ENCODE measurements around the gene JRKL. TPM values are rescaled to one million over a fixed set of nuclear protein-coding genes. Genes with fewer than 3 reads are reported as not detected.

Gene JRKL
- total RNA-seq, 2 donors from 2014 or later, result 5.9 to 9.8 TPM

DNA sequence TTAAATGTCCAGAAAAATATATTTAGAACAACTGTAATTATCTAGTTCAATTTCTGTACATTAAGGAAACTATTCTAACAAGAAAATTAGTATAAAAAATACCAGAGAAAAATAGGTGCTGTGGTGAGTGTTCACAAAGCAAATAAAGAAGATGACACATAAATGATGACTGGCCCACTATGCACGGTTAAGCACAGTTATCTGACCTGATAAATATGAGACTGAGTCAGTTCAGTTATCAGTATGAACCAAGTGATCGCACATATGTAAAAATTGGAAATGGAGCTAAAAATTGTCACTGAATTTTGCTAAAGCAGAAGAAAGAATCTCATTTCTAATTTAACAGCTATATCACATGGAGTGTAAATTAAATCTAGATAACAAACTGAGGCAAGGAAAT lies 28.0 kb upstream of the JRKL start:
- Histone ChIP-seq H3K4me1 (replicated peaks) (no peaks in the 10 kb centered on the region), H3K4me3 (no peak overlapping the region), H3K36me3 (no peaks in the 10 kb centered on the region), H3K9me3 (no peaks in the 10 kb centered on the region), H3K27ac (no peak overlapping the region), H3K27me3 (replicated peaks; ENCODE audit: insufficient read depth) (no peaks in the 10 kb centered on the region)
- intact Hi-C loops (cut with DNase I), result no loop called here
- no peak for DNase-seq (ENCODE audit: low spot score)
- WGBS, result 92% methylated on average over 2 of the region's 2 CpGs
- TF ChIP-seq, protein P1, sequence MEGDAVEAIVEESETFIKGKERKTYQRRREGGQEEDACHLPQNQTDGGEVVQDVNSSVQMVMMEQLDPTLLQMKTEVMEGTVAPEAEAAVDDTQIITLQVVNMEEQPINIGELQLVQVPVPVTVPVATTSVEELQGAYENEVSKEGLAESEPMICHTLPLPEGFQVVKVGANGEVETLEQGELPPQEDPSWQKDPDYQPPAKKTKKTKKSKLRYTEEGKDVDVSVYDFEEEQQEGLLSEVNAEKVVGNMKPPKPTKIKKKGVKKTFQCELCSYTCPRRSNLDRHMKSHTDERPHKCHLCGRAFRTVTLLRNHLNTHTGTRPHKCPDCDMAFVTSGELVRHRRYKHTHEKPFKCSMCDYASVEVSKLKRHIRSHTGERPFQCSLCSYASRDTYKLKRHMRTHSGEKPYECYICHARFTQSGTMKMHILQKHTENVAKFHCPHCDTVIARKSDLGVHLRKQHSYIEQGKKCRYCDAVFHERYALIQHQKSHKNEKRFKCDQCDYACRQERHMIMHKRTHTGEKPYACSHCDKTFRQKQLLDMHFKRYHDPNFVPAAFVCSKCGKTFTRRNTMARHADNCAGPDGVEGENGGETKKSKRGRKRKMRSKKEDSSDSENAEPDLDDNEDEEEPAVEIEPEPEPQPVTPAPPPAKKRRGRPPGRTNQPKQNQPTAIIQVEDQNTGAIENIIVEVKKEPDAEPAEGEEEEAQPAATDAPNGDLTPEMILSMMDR (IDR thresholded peaks at IDR 0.05), result no peak
- TF ChIP-seq POLR2A (IDR thresholded peaks at IDR 0.05), result no peak
- TF ChIP-seq POLR2AphosphoS5 (IDR thresholded peaks at IDR 0.05), result no peak

DNA sequence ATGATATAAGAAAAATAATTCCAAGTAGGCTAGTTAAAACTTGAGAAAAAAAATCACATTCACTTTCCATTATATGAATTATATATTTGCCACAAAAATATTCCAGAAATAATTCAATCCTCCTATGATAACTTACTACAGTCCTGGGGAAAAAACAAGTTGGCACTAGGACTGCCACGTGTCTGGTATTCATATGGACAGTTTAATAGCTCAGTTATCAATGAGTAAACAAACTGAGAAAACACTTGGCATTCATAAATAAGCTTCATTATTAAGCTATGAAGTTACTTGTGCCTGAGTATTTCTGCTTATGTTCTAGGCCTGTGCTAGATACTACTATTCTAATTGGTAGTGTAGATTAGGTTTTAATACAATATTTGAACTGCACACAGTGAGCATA lies 24.3 kb upstream of the JRKL start:
- WGBS, result 43% methylated on average over 1 of the region's 1 CpG
- H3K27ac ChIP-seq, result no peak overlapping the region
- no peaks in the 10 kb centered on the region for H3K27me3 ChIP-seq (replicated peaks; ENCODE audit: insufficient read depth)
- H3K9me3 ChIP-seq, result no peaks in the 10 kb centered on the region
- no peak for DNase-seq (ENCODE audit: low spot score)
- intact Hi-C loops (cut with DNase I), result no loop called here
- no peaks in the 10 kb centered on the region for H3K36me3 ChIP-seq
- no peak for TF ChIP-seq POLR2A (IDR thresholded peaks at IDR 0.05)
- TF ChIP-seq, protein P1 (IDR thresholded peaks at IDR 0.05), result no peak
- no peak for TF ChIP-seq POLR2AphosphoS5 (IDR thresholded peaks at IDR 0.05)
- H3K4me1 ChIP-seq (replicated peaks), result no peaks in the 10 kb centered on the region
- H3K4me3 ChIP-seq, result no peak overlapping the region

DNA sequence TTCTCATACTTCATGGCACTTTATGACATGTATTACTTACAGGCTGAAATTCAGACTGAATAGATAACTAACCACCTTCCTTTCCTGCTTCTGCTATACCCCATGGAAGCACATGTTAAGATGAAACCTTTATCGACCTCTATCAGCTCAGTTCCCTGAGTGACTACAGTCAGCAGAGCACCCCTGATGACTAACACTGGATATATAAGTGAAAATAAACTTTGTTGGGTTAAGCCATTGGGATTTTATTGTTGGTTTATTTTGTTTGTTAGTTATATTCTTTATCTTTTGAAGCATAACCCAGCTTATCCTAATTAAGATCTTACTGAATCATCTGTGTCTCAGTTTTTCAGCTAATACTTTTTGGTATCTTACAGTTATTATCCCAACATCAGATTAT lies 23.8 kb upstream of the JRKL start:
- Histone ChIP-seq H3K27ac (no peak overlapping the region), H3K9me3 (no peaks in the 10 kb centered on the region), H3K4me1 (replicated peaks) (no peaks in the 10 kb centered on the region), H3K4me3 (no peak overlapping the region), H3K36me3 (no peaks in the 10 kb centered on the region), H3K27me3 (replicated peaks; ENCODE audit: insufficient read depth) (no peaks in the 10 kb centered on the region)
- no peak for DNase-seq (ENCODE audit: low spot score)
- TF ChIP-seq POLR2AphosphoS5 (IDR thresholded peaks at IDR 0.05), result no peak
- no peak for TF ChIP-seq POLR2A (IDR thresholded peaks at IDR 0.05)
- TF ChIP-seq, protein P1 (IDR thresholded peaks at IDR 0.05), result no peak
- 86% methylated on average over 1 of the region's 1 CpG for WGBS
- intact Hi-C loops (cut with DNase I), result no loop called here

DNA sequence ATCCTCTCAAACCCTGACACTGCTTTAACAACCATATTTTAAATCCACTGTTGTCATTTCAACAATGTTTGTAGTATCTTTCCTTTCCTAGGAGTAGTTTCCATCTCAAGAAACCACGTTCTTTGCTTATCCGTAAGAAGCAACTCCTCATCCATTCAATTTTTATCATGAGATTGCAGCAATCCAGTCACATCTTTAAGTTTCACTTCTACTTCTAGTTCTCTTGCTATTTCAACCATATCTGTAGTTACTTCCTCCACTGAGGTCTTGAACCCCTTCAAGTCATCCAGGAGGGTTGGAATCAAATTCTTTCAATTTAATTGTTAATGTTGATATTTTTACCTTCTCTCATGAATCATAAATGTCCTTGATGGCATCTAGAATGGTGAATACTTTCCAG lies 22.5 kb upstream of the JRKL start:
- no peaks in the 10 kb centered on the region for H3K4me1 ChIP-seq (replicated peaks)
- DNase-seq (ENCODE audit: low spot score), result no peak
- no peaks in the 10 kb centered on the region for H3K9me3 ChIP-seq
- H3K4me3 ChIP-seq, result no peak overlapping the region
- H3K27me3 ChIP-seq (replicated peaks; ENCODE audit: insufficient read depth), result no peaks in the 10 kb centered on the region
- 95% methylated on average over 2 of the region's 2 CpGs for WGBS
- TF ChIP-seq, protein P1 (IDR thresholded peaks at IDR 0.05), result no peak
- TF ChIP-seq POLR2AphosphoS5 (IDR thresholded peaks at IDR 0.05) (no peak), POLR2A (IDR thresholded peaks at IDR 0.05) (no peak)
- H3K27ac ChIP-seq, result no peak overlapping the region
- no peaks in the 10 kb centered on the region for H3K36me3 ChIP-seq
- intact Hi-C loops (cut with DNase I), result no loop called here

DNA sequence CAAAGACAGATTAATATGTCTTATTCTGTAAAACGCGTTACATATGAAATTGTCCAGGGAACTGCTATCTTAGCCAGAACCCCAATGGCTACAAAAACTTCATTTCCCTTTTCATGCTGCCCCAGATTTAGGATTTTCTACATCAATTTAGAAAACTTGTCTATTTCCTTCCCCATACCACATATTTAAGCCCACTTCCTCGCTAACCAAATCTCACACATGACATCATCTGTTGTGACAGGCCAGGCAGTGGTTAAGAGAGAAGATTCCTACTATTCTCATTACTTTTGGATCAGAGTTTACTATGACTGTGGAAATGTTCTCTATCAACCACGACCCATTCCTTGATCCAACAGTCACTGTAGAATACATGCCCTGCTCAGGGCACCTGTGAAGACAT lies 16.0 kb upstream of the JRKL start:
- no peaks in the 10 kb centered on the region for H3K4me1 ChIP-seq (replicated peaks)

More for the DNA sequence above, 16.0 kb upstream of the JRKL start:
- intact Hi-C loops (cut with DNase I), result no loop called here
- H3K9me3 ChIP-seq, result no peaks in the 10 kb centered on the region
- WGBS, result 95% methylated on average over 4 of the region's 4 CpGs
- H3K27ac ChIP-seq, result no peak overlapping the region
- DNase-seq (ENCODE audit: low spot score), result no peak
- no peaks in the 10 kb centered on the region for H3K36me3 ChIP-seq
- no peaks in the 10 kb centered on the region for H3K27me3 ChIP-seq (replicated peaks; ENCODE audit: insufficient read depth)
- TF ChIP-seq POLR2AphosphoS5 (IDR thresholded peaks at IDR 0.05) (no peak), POLR2A (IDR thresholded peaks at IDR 0.05) (no peak)
- TF ChIP-seq, protein P1 (IDR thresholded peaks at IDR 0.05), result no peak
- no peak overlapping the region for H3K4me3 ChIP-seq
